WTC11 (cell line): ENCODE data around the gene CALCOCO2. TPM values are rescaled to one million over a fixed set of nuclear protein-coding genes. Genes with fewer than 3 reads are reported as not detected.

Source experiments
- ATAC-seq: fragments of 200-7000 bp; cut with Tn5 transposase; 2 replicates; pipeline ENCODE4 v1.10.0; 2021; ENCODE audit warnings: mild to moderate bottlenecking, moderate library complexity
- CTCF ChIA-PET: fragments of 300-600 bp; sonication (Branson Sonifier 250); formaldehyde crosslinking; loops from one replicate; lab custom pipeline; 2021; ENCODE audit warnings: antibody characterized with exemption; lab: Charles Lee
- POLR2A ChIA-PET: fragments of 350-600 bp; sonication (Branson Sonifier 250); formaldehyde crosslinking; loops from one replicate; lab custom pipeline; 2021; ENCODE audit warnings: antibody characterized with exemption; lab: Charles Lee
- DNase-seq: peaks from one replicate; pipeline ENCODE4 v3.0.0; 2021; ENCODE audit warnings: low spot score
- H3K27ac Mint-ChIP-seq: 2 replicates; pipeline ENCODE4 v1.8.0; 2021; ENCODE audit warnings: mixed read lengths
- H3K27me3 Mint-ChIP-seq: 2 replicates; pipeline ENCODE4 v1.8.0; 2021; ENCODE audit warnings: low read depth, mild to moderate bottlenecking, moderate library complexity, mixed read lengths
- H3K36me3 Mint-ChIP-seq: 2 replicates; pipeline ENCODE4 v1.8.0; 2021; ENCODE audit warnings: mixed read lengths
- H3K4me1 Mint-ChIP-seq: 2 replicates; pipeline ENCODE4 v1.8.0; 2022; ENCODE audit warnings: mixed read lengths
- H3K4me3 Mint-ChIP-seq: 2 replicates; pipeline ENCODE4 v1.8.0; 2021; ENCODE audit warnings: mild to moderate bottlenecking, moderate library complexity, mixed read lengths
- H3K9me3 Mint-ChIP-seq: 2 replicates; pipeline ENCODE4 v1.8.0; 2021; ENCODE audit warnings: mixed read lengths
- ESRRA ChIP-seq: sonication (generic); formaldehyde crosslinking; IDR thresholded peaks from 2 replicates; pipeline ENCODE4 v1.8.1; 2022; ENCODE audit warnings: mild to moderate bottlenecking, missing genetic modification reagents, borderline replicate concordance
- FOXJ3 ChIP-seq: sonication (generic); formaldehyde crosslinking; IDR thresholded peaks from 2 replicates; pipeline ENCODE4 v1.9.0; 2021; ENCODE audit warnings: missing genetic modification reagents, mild to moderate bottlenecking, borderline replicate concordance
- JAZF1 ChIP-seq: fragments of 250-450 bp; sonication (Bioruptor Pico); IDR thresholded peaks from 2 replicates; pipeline ENCODE4 v1.9.0; 2021; ENCODE audit warnings: moderate library complexity, mild to moderate bottlenecking, inconsistent platforms
- JUN ChIP-seq: sonication (generic); formaldehyde crosslinking; IDR thresholded peaks from 2 replicates; pipeline ENCODE4 v1.8.0; 2023; ENCODE audit warnings: mild to moderate bottlenecking, missing genetic modification reagents
- MXD4 ChIP-seq: fragments of 250-450 bp; sonication (Bioruptor Pico); IDR thresholded peaks from 2 replicates; pipeline ENCODE4 v1.8.0; 2021; ENCODE audit warnings: mild to moderate bottlenecking, moderate library complexity, borderline replicate concordance
- MYBL2 ChIP-seq: sonication (generic); formaldehyde crosslinking; IDR thresholded peaks from 2 replicates; pipeline ENCODE4 v1.8.1; 2023; ENCODE audit warnings: mild to moderate bottlenecking, moderate library complexity, missing genetic modification reagents
- NFE2L1 ChIP-seq: sonication (generic); formaldehyde crosslinking; IDR thresholded peaks from 2 replicates; pipeline ENCODE4 v1.8.1; 2023; ENCODE audit warnings: missing genetic modification reagents
- RELA ChIP-seq: sonication (generic); formaldehyde crosslinking; IDR thresholded peaks from 2 replicates; pipeline ENCODE4 v1.8.1; 2022; ENCODE audit warnings: missing genetic modification reagents, mild to moderate bottlenecking, borderline replicate concordance
- RORB ChIP-seq: fragments of 250-450 bp; sonication (Bioruptor Pico); IDR thresholded peaks from 2 replicates; pipeline ENCODE4 v1.9.0; 2021; ENCODE audit warnings: mild to moderate bottlenecking
- ZNF317 ChIP-seq: sonication (generic); formaldehyde crosslinking; IDR thresholded peaks from 2 replicates; pipeline ENCODE4 v1.8.1; 2023; ENCODE audit warnings: low read depth, mild to moderate bottlenecking, moderate library complexity, missing genetic modification reagents, borderline replicate concordance
- ZNF416 ChIP-seq: fragments of 250-450 bp; sonication (Bioruptor Pico); IDR thresholded peaks from 2 replicates; pipeline ENCODE4 v1.9.0; 2021; ENCODE audit warnings: mild to moderate bottlenecking, inconsistent platforms
- ZNF423 ChIP-seq: fragments of 250-450 bp; sonication (Bioruptor Pico); IDR thresholded peaks from 2 replicates; pipeline ENCODE4 v2.1.2; 2022; ENCODE audit warnings: mild to moderate bottlenecking, moderate library complexity
- total RNA-seq: library from RNA; stranded (reverse); gene quantifications from 3 replicates; pipeline ENCODE4 v1.2.3, GENCODE V29; 2021
- TF ChIP-seq, protein P1 (sequence below): fragments of 250-450 bp; sonication (Bioruptor Pico); IDR thresholded peaks from 2 replicates; pipeline ENCODE4 v1.9.0; 2021; ENCODE audit warnings: mild to moderate bottlenecking, borderline replicate concordance
- TF ChIP-seq, protein P2 (sequence below): sonication (generic); formaldehyde crosslinking; IDR thresholded peaks from 2 replicates; pipeline ENCODE4 v1.8.1; 2022; ENCODE audit warnings: mild to moderate bottlenecking, moderate library complexity, missing genetic modification reagents
- TF ChIP-seq, protein P3 (sequence below): sonication (generic); formaldehyde crosslinking; IDR thresholded peaks from 2 replicates; pipeline ENCODE4 v1.8.1; 2023; ENCODE audit warnings: mild to moderate bottlenecking, missing genetic modification reagents, borderline replicate concordance
- TF ChIP-seq, protein P4 (sequence below): fragments of 250-450 bp; sonication (Bioruptor Pico); IDR thresholded peaks from 2 replicates; pipeline ENCODE4 v1.9.0; 2021; ENCODE audit warnings: mild to moderate bottlenecking
- TF ChIP-seq, protein P5 (sequence below): sonication (generic); formaldehyde crosslinking; IDR thresholded peaks from 2 replicates; pipeline ENCODE4 v1.8.1; 2023; ENCODE audit warnings: mild to moderate bottlenecking, moderate library complexity, missing genetic modification reagents

The CALCOCO2 gene
- total RNA-seq, 1 experiment from 2014 or later: 32.6 TPM

DNA sequence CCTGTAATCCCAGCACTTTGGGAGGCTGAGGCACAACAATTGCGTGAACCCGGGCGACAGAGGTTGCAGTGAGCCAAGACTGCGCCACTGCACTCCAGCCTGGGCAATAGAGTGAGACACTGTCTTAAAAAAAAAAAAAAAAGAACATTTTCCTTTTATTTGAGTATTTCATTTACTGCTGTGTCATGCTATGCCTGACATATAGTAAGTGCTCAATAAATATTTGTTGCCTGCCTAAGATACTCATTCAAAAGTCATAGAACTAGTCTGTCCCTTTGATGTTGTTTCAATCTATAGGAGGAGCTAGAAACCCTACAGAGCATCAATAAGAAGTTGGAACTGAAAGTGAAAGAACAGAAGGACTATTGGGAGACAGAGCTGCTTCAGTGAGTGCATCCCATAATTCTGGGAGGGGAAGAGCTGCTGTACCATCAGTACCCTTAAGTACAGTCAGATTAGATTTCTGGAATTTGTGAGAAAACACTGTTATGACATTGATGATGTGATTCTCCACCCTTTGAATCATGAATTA, 20.0 kb downstream of the CALCOCO2 start:
- no peak for DNase-seq
- CTCF ChIA-PET: interaction anchor here (0.8 to 1.5 kb wide), 3 partner anchors 28 to 172 kb away, joined by 3 to 4 read pairs (median 3); partner anchors contain the start of gene TTLL6
- Mint-ChIP-seq H3K4me3 (no peak overlapping the region), H3K9me3 (no peaks in the 10 kb centered on the region), H3K4me1 (0 out of 2 replicates have a peak, but pooled peaks cover 9% of the 10 kb centered on the region), H3K27ac (no peak overlapping the region), H3K27me3 (no peaks in the 10 kb centered on the region), H3K36me3 (peaks cover 10% of the 10 kb centered on the region; the same call in 1 of the 2 replicates)
- POLR2A ChIA-PET: no interaction called here
- TF ChIP-seq ZNF317 (CRISPR knock-in tag) (no peak), RELA (CRISPR knock-in tag) (no peak), MYBL2 (CRISPR knock-in tag) (no peak), FOXJ3 (no peak), JAZF1 (CRISPR knock-in tag) (no peak), JUN (no peak)
- TF ChIP-seq, protein P1, sequence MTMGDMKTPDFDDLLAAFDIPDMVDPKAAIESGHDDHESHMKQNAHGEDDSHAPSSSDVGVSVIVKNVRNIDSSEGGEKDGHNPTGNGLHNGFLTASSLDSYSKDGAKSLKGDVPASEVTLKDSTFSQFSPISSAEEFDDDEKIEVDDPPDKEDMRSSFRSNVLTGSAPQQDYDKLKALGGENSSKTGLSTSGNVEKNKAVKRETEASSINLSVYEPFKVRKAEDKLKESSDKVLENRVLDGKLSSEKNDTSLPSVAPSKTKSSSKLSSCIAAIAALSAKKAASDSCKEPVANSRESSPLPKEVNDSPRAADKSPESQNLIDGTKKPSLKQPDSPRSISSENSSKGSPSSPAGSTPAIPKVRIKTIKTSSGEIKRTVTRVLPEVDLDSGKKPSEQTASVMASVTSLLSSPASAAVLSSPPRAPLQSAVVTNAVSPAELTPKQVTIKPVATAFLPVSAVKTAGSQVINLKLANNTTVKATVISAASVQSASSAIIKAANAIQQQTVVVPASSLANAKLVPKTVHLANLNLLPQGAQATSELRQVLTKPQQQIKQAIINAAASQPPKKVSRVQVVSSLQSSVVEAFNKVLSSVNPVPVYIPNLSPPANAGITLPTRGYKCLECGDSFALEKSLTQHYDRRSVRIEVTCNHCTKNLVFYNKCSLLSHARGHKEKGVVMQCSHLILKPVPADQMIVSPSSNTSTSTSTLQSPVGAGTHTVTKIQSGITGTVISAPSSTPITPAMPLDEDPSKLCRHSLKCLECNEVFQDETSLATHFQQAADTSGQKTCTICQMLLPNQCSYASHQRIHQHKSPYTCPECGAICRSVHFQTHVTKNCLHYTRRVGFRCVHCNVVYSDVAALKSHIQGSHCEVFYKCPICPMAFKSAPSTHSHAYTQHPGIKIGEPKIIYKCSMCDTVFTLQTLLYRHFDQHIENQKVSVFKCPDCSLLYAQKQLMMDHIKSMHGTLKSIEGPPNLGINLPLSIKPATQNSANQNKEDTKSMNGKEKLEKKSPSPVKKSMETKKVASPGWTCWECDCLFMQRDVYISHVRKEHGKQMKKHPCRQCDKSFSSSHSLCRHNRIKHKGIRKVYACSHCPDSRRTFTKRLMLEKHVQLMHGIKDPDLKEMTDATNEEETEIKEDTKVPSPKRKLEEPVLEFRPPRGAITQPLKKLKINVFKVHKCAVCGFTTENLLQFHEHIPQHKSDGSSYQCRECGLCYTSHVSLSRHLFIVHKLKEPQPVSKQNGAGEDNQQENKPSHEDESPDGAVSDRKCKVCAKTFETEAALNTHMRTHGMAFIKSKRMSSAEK (CRISPR knock-in tag): no peak
- TF ChIP-seq, protein P2, sequence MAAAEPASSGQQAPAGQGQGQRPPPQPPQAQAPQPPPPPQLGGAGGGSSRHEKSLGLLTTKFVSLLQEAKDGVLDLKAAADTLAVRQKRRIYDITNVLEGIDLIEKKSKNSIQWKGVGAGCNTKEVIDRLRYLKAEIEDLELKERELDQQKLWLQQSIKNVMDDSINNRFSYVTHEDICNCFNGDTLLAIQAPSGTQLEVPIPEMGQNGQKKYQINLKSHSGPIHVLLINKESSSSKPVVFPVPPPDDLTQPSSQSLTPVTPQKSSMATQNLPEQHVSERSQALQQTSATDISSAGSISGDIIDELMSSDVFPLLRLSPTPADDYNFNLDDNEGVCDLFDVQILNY: no peak
- TF ChIP-seq, protein P3, sequence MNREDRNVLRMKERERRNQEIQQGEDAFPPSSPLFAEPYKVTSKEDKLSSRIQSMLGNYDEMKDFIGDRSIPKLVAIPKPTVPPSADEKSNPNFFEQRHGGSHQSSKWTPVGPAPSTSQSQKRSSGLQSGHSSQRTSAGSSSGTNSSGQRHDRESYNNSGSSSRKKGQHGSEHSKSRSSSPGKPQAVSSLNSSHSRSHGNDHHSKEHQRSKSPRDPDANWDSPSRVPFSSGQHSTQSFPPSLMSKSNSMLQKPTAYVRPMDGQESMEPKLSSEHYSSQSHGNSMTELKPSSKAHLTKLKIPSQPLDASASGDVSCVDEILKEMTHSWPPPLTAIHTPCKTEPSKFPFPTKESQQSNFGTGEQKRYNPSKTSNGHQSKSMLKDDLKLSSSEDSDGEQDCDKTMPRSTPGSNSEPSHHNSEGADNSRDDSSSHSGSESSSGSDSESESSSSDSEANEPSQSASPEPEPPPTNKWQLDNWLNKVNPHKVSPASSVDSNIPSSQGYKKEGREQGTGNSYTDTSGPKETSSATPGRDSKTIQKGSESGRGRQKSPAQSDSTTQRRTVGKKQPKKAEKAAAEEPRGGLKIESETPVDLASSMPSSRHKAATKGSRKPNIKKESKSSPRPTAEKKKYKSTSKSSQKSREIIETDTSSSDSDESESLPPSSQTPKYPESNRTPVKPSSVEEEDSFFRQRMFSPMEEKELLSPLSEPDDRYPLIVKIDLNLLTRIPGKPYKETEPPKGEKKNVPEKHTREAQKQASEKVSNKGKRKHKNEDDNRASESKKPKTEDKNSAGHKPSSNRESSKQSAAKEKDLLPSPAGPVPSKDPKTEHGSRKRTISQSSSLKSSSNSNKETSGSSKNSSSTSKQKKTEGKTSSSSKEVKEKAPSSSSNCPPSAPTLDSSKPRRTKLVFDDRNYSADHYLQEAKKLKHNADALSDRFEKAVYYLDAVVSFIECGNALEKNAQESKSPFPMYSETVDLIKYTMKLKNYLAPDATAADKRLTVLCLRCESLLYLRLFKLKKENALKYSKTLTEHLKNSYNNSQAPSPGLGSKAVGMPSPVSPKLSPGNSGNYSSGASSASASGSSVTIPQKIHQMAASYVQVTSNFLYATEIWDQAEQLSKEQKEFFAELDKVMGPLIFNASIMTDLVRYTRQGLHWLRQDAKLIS (CRISPR knock-in tag): no peak
- TF ChIP-seq, protein P4, sequence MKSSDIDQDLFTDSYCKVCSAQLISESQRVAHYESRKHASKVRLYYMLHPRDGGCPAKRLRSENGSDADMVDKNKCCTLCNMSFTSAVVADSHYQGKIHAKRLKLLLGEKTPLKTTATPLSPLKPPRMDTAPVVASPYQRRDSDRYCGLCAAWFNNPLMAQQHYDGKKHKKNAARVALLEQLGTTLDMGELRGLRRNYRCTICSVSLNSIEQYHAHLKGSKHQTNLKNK: no peak
- no peak for ATAC-seq

DNA sequence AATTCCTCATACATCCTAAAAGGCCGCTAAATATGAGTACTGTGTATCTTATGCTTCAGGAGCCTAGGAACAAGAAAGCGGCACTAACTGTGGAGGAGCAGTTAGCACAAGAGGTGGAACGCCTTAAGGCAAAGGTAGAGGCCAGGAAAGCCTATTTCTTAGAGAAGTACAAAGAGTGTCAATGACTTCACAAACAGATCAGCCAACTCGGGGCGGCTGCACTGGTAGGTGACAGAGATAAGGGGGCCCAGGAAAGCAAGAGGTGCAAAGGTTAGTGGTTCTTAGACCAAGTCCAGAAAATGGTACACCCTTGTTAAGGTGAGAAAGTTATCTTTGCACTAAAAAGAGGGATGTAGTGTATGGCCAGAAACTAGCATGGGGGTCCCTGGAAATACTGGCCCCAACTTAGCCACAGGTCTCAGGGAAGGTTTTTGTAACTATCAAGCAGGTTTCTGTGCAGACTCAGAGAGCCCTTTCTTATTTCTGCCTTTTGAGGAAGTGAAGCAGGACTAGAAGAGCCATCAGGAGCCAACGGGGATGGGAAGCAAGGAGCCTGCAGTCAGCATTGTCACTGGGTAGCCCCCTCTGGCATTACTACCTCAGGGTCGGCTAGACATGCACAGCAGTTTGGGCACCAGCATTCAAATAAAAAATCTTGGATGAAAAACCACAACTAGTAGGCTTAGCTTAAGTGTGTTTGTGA, 24.1 kb downstream of the CALCOCO2 start:
- H3K27me3 Mint-ChIP-seq: no peaks in the 10 kb centered on the region
- peaks cover 6% of the 10 kb centered on the region; the same call in 1 of the 2 replicates for H3K36me3 Mint-ChIP-seq
- no peak for ATAC-seq
- no peak for TF ChIP-seq ESRRA
- TF ChIP-seq ZNF416: no peak
- TF ChIP-seq, protein P1 (CRISPR knock-in tag): no peak
- TF ChIP-seq, protein P5, sequence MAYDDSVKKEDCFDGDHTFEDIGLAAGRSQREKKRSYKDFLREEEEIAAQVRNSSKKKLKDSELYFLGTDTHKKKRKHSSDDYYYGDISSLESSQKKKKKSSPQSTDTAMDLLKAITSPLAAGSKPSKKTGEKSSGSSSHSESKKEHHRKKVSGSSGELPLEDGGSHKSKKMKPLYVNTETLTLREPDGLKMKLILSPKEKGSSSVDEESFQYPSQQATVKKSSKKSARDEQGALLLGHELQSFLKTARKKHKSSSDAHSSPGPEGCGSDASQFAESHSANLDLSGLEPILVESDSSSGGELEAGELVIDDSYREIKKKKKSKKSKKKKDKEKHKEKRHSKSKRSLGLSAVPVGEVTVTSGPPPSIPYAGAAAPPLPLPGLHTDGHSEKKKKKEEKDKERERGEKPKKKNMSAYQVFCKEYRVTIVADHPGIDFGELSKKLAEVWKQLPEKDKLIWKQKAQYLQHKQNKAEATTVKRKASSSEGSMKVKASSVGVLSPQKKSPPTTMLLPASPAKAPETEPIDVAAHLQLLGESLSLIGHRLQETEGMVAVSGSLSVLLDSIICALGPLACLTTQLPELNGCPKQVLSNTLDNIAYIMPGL (CRISPR knock-in tag): no peak
- TF ChIP-seq RORB: no peak
- TF ChIP-seq ZNF423 (CRISPR knock-in tag): no peak
- TF ChIP-seq NFE2L1 (CRISPR knock-in tag): no peak
- no peak for TF ChIP-seq MXD4 (CRISPR knock-in tag)
- TF ChIP-seq MYBL2 (CRISPR knock-in tag): no peak

More for the DNA sequence above, 24.1 kb downstream of the CALCOCO2 start:
- no peak overlapping the region for H3K4me3 Mint-ChIP-seq
- no peaks in the 10 kb centered on the region for H3K9me3 Mint-ChIP-seq
- 0 out of 2 replicates have a peak, but pooled peaks cover 10% of the 10 kb centered on the region for H3K4me1 Mint-ChIP-seq
- ChIA-PET CTCF (interaction anchor here (0.6 to 1.2 kb wide), 6 partner anchors 9 to 183 kb away, joined by 3 to 5 read pairs (median 4); no protein-coding TSS in a partner anchor), POLR2A (interaction anchor here (0.6 kb wide), 1 partner anchor 16 kb away, joined by 3 read pairs; no protein-coding TSS in a partner anchor)
- peak overlapping the region; percentile 32; the same call in 1 of the 2 replicates for H3K27ac Mint-ChIP-seq
- DNase-seq: no peak
